ENCODE results near the gene ATF4.
A peak's percentile ranks its signal among the peaks of the same experiment; 100 is the strongest.

Gene ATF4

GRCh38 chr22:39529487-39529851 lies 9.1 kb downstream of the ATF4 start:
- DNase-seq: no peak

GRCh38 chr22:39530116-39530515 lies 9.8 kb downstream of the ATF4 start:
- DNase-seq: no peak

- DNase-seq: no peak
Observed at GRCh38 chr22:39530692-39531331, 10.4 kb downstream of the ATF4 start.

GRCh38 chr22:39532215-39533073 lies 12.1 kb downstream of the ATF4 start, which contains the start of gene RPS19BP1:
TSS of gene RPS19BP1 (minus strand) at chr22:39532748. CDS start at chr22:39532738, 10 bp downstream.
- DNase-seq: peak; percentile 97

GRCh38 chr22:39534092-39534506 lies 13.7 kb downstream of the ATF4 start:
- DNase-seq: no peak

GRCh38 chr22:39534591-39535356 lies 14.4 kb downstream of the ATF4 start:
- peak; percentile 55 for DNase-seq

- DNase-seq: no peak
Observed at GRCh38 chr22:39535357-39535725, 15.0 kb downstream of the ATF4 start.

- DNase-seq: no peak
Observed at GRCh38 chr22:39535831-39536449, 15.6 kb downstream of the ATF4 start.

GRCh38 chr22:39536711-39537110 lies 16.3 kb downstream of the ATF4 start:
- DNase-seq: no peak

- no peak for DNase-seq
Observed at GRCh38 chr22:39537975-39538374, 17.6 kb downstream of the ATF4 start.

GRCh38 chr22:39543095-39543494 lies 22.7 kb downstream of the ATF4 start:
- no peak for DNase-seq

- DNase-seq: no peak
Observed at GRCh38 chr22:39545386-39546365, 25.3 kb downstream of the ATF4 start.

GRCh38 chr22:39546889-39547586 lies 26.7 kb downstream of the ATF4 start:
- no peak for DNase-seq

- no peak for DNase-seq
Observed at GRCh38 chr22:39547587-39547947, 27.2 kb downstream of the ATF4 start.

- DNase-seq: no peak
Observed at GRCh38 chr22:39553429-39553828, 33.1 kb downstream of the ATF4 start.

GRCh38 chr22:39554151-39554550 lies 33.8 kb downstream of the ATF4 start:
- no peak for DNase-seq

- DNase-seq: peak; percentile 17
Observed at GRCh38 chr22:39556970-39557841, 36.8 kb downstream of the ATF4 start.

- DNase-seq: no peak
Observed at GRCh38 chr22:39558254-39558727, 37.9 kb downstream of the ATF4 start.

GRCh38 chr22:39558950-39559349 lies 38.6 kb downstream of the ATF4 start:
- DNase-seq: no peak

- DNase-seq: no peak
Observed at GRCh38 chr22:39559456-39560105, 39.2 kb downstream of the ATF4 start.
